ENCODE measurements around the gene C1QTNF9B.

The C1QTNF9B gene

DNA sequence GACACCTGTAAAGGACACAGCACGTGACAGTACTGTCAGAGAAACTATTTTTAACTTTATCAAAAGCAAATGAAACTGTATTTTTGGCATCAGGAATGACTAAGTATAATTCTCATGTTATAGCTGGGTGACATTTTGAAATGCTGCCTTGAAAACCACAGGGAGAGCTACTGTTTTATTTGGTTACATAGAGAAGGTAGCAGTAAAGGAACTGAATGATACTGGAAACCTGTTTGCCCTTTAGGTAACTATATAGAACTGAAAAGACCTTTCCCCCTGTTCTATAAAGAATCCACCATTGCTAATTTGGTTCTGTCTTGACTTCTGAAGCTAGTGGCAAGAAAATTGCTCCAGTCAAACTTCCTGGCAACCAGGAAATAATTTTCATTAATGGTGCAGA, 47.2 kb downstream of the C1QTNF9B start:
- TF ChIP-seq, protein P1, sequence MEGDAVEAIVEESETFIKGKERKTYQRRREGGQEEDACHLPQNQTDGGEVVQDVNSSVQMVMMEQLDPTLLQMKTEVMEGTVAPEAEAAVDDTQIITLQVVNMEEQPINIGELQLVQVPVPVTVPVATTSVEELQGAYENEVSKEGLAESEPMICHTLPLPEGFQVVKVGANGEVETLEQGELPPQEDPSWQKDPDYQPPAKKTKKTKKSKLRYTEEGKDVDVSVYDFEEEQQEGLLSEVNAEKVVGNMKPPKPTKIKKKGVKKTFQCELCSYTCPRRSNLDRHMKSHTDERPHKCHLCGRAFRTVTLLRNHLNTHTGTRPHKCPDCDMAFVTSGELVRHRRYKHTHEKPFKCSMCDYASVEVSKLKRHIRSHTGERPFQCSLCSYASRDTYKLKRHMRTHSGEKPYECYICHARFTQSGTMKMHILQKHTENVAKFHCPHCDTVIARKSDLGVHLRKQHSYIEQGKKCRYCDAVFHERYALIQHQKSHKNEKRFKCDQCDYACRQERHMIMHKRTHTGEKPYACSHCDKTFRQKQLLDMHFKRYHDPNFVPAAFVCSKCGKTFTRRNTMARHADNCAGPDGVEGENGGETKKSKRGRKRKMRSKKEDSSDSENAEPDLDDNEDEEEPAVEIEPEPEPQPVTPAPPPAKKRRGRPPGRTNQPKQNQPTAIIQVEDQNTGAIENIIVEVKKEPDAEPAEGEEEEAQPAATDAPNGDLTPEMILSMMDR (IDR thresholded peaks at IDR 0.05; ENCODE audit: unreplicated experiment in 3 of 3) = no peak
- H3K9me3 Mint-ChIP-seq = no peaks in the 10 kb centered on the region
- H3K4me1 Mint-ChIP-seq = peaks cover 13% of the 10 kb centered on the region
- H3K36me3 Mint-ChIP-seq (ENCODE audit: low read depth) = peaks cover 11% of the 10 kb centered on the region
- no peak overlapping the region for H3K4me3 Mint-ChIP-seq
- no peaks in the 10 kb centered on the region for H3K27me3 Mint-ChIP-seq (ENCODE audit: low read depth)
- H3K27ac Mint-ChIP-seq = no peak overlapping the region

DNA sequence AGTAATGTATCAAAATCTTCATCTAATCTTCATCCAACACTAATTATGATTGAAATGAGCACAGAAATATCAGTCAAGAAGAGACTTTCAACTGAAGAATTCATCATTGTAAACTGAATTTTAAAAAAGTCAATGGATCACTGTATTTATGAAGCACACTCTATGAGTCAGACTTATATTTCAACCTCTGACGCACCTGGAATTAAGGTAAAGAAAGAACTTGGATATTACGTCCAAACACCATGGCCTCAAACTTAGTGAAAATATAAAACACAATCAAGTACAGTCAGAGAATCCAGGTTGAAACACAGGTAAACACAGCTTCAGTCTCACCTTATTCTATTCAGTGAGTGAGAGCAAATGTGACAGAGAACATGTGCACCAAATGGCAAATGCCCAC, 47.6 kb downstream of the C1QTNF9B start:
- no peak overlapping the region for H3K4me3 Mint-ChIP-seq
- no peaks in the 10 kb centered on the region for H3K27me3 Mint-ChIP-seq (ENCODE audit: low read depth)
- H3K36me3 Mint-ChIP-seq (ENCODE audit: low read depth) = peaks cover 11% of the 10 kb centered on the region
- H3K4me1 Mint-ChIP-seq = peaks cover 13% of the 10 kb centered on the region
- no peak overlapping the region for H3K27ac Mint-ChIP-seq
- TF ChIP-seq, protein P1 (IDR thresholded peaks at IDR 0.05; ENCODE audit: unreplicated experiment in 3 of 3) = no peak
- H3K9me3 Mint-ChIP-seq = no peaks in the 10 kb centered on the region

DNA sequence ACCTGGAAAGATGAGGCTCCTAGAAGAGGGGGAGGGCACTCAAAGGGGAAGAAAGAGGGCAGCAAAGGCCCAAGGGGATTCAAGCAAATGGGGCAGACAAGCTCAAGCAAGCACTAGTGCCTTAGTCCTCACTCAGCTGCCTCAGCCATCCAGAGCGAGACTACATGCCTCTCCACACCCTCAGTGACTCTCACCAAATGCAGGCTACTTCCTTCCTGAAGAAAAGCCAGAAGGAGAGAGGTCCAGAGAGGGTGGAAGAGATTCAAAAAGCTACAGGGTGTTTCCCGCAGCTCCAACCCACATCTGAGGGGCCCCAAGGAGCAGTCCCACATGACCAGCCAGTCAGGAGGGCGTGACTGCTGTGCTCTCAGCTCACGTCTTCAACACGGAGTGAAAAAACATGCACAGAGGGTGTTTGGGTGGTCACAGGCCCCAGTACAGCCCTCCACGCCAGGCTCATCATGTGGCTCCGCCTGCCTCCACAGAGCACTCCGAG, 48.6 kb downstream of the C1QTNF9B start:
- H3K9me3 Mint-ChIP-seq = no peaks in the 10 kb centered on the region
- TF ChIP-seq, protein P1 (IDR thresholded peaks at IDR 0.05; ENCODE audit: unreplicated experiment in 3 of 3) = no peak
- no peak overlapping the region for H3K27ac Mint-ChIP-seq
- H3K27me3 Mint-ChIP-seq (ENCODE audit: low read depth) = no peaks in the 10 kb centered on the region
- peaks cover 8% of the 10 kb centered on the region for H3K36me3 Mint-ChIP-seq (ENCODE audit: low read depth)
- H3K4me1 Mint-ChIP-seq = peaks cover 13% of the 10 kb centered on the region
- H3K4me3 Mint-ChIP-seq = no peak overlapping the region

DNA sequence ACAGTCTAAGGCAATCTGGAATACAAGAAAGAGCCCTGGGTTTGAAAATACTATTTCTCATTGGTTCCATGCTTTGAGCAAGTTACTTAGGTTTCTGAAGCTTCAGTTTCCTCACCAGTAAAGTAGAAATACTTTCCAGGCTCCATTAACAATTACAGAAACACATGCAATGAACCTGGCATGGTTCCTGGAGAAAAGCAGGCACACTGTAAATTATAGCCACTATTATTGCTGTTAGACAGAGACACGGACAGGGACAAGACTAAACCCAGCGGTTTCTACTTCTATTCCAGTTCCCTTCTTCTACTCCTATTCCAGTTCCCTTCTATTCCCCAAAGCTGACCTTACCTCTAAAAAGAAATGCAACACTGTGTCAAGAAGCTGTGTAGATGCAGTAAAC, 49.3 kb downstream of the C1QTNF9B start:
- Mint-ChIP-seq H3K9me3 (no peaks in the 10 kb centered on the region), H3K4me3 (no peak overlapping the region), H3K27me3 (ENCODE audit: low read depth) (no peaks in the 10 kb centered on the region), H3K4me1 (peaks cover 13% of the 10 kb centered on the region), H3K36me3 (ENCODE audit: low read depth) (peaks cover 7% of the 10 kb centered on the region), H3K27ac (no peak overlapping the region)
- TF ChIP-seq, protein P1 (IDR thresholded peaks at IDR 0.05; ENCODE audit: unreplicated experiment in 3 of 3) = no peak

DNA sequence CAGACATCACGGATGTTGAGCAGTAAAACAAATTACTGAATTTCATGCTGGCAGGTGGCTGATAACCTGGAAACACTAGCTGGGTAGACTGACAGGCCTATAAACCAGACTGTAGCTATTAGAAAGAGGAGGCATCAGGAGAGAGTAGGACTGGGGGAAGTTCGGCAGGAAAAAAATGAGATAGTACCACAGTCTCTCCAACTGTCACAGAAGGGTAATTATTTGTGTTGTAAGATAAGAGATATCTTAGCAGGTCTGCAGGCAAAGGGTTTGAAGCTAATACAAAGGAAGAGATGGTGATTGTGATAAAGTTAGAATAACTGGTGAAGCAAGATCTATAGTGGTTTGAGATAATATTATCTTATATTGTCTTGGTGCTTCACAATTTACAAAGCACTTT, 49.8 kb downstream of the C1QTNF9B start:
- no peak overlapping the region for H3K27ac Mint-ChIP-seq
- TF ChIP-seq, protein P1 (IDR thresholded peaks at IDR 0.05; ENCODE audit: unreplicated experiment in 3 of 3) = no peak
- no peaks in the 10 kb centered on the region for H3K9me3 Mint-ChIP-seq
- H3K27me3 Mint-ChIP-seq (ENCODE audit: low read depth) = no peaks in the 10 kb centered on the region
- H3K4me1 Mint-ChIP-seq = peaks cover 13% of the 10 kb centered on the region
- no peak overlapping the region for H3K4me3 Mint-ChIP-seq
- H3K36me3 Mint-ChIP-seq (ENCODE audit: low read depth) = peaks cover 7% of the 10 kb centered on the region

DNA sequence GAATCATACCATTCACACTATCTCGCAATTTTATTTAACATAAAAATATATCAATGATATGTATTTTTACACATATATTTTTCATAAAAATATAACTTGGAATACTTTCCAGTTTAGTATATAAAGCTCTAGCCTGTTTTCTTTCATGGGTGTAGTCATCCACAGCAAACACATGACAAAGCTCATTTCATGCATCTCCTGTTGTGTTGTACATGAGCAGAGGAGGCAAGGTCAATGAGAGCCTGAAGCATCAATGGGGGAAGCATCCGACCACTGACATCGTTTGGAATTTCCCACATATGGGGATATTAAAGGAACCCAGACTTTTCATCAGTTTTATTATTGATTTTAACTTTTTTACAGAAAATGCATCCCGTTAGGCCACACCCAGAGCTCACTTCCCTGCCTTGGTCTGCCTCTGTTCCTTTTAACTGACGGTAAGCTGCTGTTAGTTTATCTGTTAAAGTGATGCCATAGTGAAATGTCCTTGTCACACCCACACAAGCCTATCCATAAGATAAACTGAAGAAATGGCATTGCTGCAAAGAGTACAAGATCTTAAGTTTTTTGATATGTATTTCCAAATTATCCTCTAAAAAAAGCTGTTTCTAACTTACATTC, 52.1 kb downstream of the C1QTNF9B start:
- Mint-ChIP-seq H3K4me3 (no peak overlapping the region), H3K27me3 (ENCODE audit: low read depth) (no peaks in the 10 kb centered on the region), H3K27ac (no peak overlapping the region), H3K4me1 (peaks cover 5% of the 10 kb centered on the region), H3K9me3 (no peaks in the 10 kb centered on the region), H3K36me3 (ENCODE audit: low read depth) (peaks cover 4% of the 10 kb centered on the region)
- TF ChIP-seq, protein P1 (IDR thresholded peaks at IDR 0.05; ENCODE audit: unreplicated experiment in 3 of 3) = no peak

All from nephron (organoid).